ENCODE data around the gene SCAPER. TPM values are rescaled to one million over a fixed set of nuclear protein-coding genes. Genes with fewer than 3 reads are reported as not detected.

Gene SCAPER
- total RNA-seq, 1 experiment from 2014 or later = 21.5 TPM

DNA sequence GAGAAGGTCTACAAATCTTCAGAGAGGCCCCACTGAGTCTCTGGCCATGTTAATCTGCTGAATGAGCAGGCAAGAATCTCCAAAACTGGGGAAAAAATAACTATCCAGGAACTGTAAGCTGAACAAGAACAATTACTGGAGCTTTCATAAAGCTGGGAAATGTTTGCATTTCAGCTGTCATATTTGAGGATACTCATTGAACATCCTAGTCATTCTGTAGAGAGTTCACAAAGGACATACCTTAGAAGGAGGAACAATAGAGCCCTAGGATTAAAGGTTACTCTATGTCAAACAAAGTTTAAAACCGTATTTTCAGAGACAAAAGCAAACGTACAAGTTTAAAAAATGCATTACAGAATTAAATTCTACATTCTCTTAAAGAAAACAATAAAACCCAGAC lies 257.5 kb downstream of the SCAPER start:
- intact Hi-C loops (cut with micrococcal nuclease; ENCODE audit: unreplicated experiment) = no loop called here

DNA sequence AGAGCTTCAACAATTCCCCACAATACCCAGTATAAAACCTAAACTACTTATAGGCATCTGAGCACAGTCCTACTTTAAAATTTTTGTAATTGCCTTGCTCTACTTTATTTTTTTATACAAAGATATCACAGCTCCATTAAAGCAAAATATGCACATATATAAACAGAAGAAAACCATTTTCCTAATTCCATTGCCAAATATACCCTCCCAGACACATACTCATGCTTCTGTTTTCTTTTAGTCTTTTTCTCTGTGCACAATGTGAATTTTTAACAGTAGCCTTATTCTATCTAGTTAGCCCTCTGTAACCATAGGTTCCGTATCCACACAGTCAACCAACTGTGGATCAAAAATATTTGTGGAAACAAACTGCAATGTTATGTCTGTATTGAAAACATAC lies 260.5 kb downstream of the SCAPER start:
- H3K36me3 ChIP-seq (ENCODE audit: insufficient read depth, low read length, poor library complexity, severe bottlenecking) = no peaks in the 10 kb centered on the region
- intact Hi-C loops (cut with micrococcal nuclease; ENCODE audit: unreplicated experiment) = no loop called here
- no peak overlapping the region for H3K27ac ChIP-seq (ENCODE audit: low read depth, low read length, poor library complexity, severe bottlenecking)
- TF ChIP-seq EZH2 (IDR thresholded peaks at IDR 0.05; ENCODE audit: borderline replicate concordance, low read depth, low read length, poor library complexity, severe bottlenecking) = no peak
- TF ChIP-seq, protein P1, sequence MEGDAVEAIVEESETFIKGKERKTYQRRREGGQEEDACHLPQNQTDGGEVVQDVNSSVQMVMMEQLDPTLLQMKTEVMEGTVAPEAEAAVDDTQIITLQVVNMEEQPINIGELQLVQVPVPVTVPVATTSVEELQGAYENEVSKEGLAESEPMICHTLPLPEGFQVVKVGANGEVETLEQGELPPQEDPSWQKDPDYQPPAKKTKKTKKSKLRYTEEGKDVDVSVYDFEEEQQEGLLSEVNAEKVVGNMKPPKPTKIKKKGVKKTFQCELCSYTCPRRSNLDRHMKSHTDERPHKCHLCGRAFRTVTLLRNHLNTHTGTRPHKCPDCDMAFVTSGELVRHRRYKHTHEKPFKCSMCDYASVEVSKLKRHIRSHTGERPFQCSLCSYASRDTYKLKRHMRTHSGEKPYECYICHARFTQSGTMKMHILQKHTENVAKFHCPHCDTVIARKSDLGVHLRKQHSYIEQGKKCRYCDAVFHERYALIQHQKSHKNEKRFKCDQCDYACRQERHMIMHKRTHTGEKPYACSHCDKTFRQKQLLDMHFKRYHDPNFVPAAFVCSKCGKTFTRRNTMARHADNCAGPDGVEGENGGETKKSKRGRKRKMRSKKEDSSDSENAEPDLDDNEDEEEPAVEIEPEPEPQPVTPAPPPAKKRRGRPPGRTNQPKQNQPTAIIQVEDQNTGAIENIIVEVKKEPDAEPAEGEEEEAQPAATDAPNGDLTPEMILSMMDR (conservative IDR thresholded peaks at IDR 0.05; ENCODE audit: low read depth, low read length) = no peak
- ChIA-PET POLR2A (ENCODE audit: low non-redundant PET) (interaction anchor here (0.7 kb wide), 1 partner anchor 362 kb away, joined by 3 read pairs; no protein-coding TSS in a partner anchor), CTCF (no interaction called here)
- DNase-seq (ENCODE audit: low spot score) = no peak
- no peak overlapping the region for H3K4me3 ChIP-seq (ENCODE audit: low read depth, low read length, poor library complexity, severe bottlenecking)
- H3K9me3 ChIP-seq (ENCODE audit: low read depth, low read length, poor library complexity, severe bottlenecking) = no peaks in the 10 kb centered on the region
- BruUV-seq (replicated peaks) = no TSS peak
- no peaks in the 10 kb centered on the region for H3K4me1 ChIP-seq (ENCODE audit: insufficient read depth, low read length, poor library complexity, severe bottlenecking)
- H3K27me3 ChIP-seq (replicated peaks; ENCODE audit: insufficient read depth, low read depth, low read length, poor library complexity) = no peaks in the 10 kb centered on the region

More for the DNA sequence above, 257.5 kb downstream of the SCAPER start:
- CTCF ChIA-PET = no interaction called here
- TF ChIP-seq, protein P1 (conservative IDR thresholded peaks at IDR 0.05; ENCODE audit: low read depth, low read length) = no peak
- TF ChIP-seq EZH2 (IDR thresholded peaks at IDR 0.05; ENCODE audit: borderline replicate concordance, low read depth, low read length, poor library complexity, severe bottlenecking) = no peak
- no peaks in the 10 kb centered on the region for H3K4me1 ChIP-seq (ENCODE audit: insufficient read depth, low read length, poor library complexity, severe bottlenecking)
- no peak for DNase-seq (ENCODE audit: low spot score)
- H3K4me3 ChIP-seq (ENCODE audit: low read depth, low read length, poor library complexity, severe bottlenecking) = no peak overlapping the region
- H3K36me3 ChIP-seq (ENCODE audit: insufficient read depth, low read length, poor library complexity, severe bottlenecking) = no peaks in the 10 kb centered on the region
- no peaks in the 10 kb centered on the region for H3K9me3 ChIP-seq (ENCODE audit: low read depth, low read length, poor library complexity, severe bottlenecking)
- no peaks in the 10 kb centered on the region for H3K27me3 ChIP-seq (replicated peaks; ENCODE audit: insufficient read depth, low read depth, low read length, poor library complexity)
- POLR2A ChIA-PET (ENCODE audit: low non-redundant PET) = no interaction called here
- no peak overlapping the region for H3K27ac ChIP-seq (ENCODE audit: low read depth, low read length, poor library complexity, severe bottlenecking)
- BruUV-seq (replicated peaks) = no TSS peak

DNA sequence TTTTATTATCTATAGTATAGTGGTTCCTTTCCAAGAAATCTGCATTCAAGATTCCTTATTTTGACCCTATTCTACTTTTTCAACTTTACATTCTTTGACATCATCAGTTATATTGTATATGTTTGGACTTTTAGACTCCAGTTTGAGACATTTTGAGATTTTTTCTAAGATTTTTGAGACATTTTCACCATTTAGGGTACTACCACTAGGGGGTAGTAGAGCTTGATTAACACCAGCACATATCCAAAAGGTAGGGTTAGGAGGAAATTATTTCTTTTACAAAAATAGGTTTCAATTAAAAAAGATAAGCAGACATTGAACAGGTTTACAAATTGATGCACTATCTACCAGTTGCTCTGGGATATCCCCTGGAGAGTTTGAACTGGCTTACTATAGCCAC lies 262.5 kb downstream of the SCAPER start:
- TF ChIP-seq EZH2 (IDR thresholded peaks at IDR 0.05; ENCODE audit: borderline replicate concordance, low read depth, low read length, poor library complexity, severe bottlenecking) = no peak
- TF ChIP-seq, protein P1 (conservative IDR thresholded peaks at IDR 0.05; ENCODE audit: low read depth, low read length) = peak; percentile 54
- intact Hi-C loops (cut with micrococcal nuclease; ENCODE audit: unreplicated experiment) = no loop called here
- no TSS peak for BruUV-seq (replicated peaks)
- ChIA-PET CTCF (no interaction called here), POLR2A (ENCODE audit: low non-redundant PET) (no interaction called here)
- Histone ChIP-seq H3K9me3 (ENCODE audit: low read depth, low read length, poor library complexity, severe bottlenecking) (no peaks in the 10 kb centered on the region), H3K36me3 (ENCODE audit: insufficient read depth, low read length, poor library complexity, severe bottlenecking) (no peaks in the 10 kb centered on the region), H3K27me3 (replicated peaks; ENCODE audit: insufficient read depth, low read depth, low read length, poor library complexity) (no peaks in the 10 kb centered on the region), H3K4me3 (ENCODE audit: low read depth, low read length, poor library complexity, severe bottlenecking) (no peak overlapping the region), H3K27ac (ENCODE audit: low read depth, low read length, poor library complexity, severe bottlenecking) (no peak overlapping the region), H3K4me1 (ENCODE audit: insufficient read depth, low read length, poor library complexity, severe bottlenecking) (no peaks in the 10 kb centered on the region)
- DNase-seq (ENCODE audit: low spot score) = no peak
